Natural killer cell (primary cell): ENCODE data around the gene CHD3. TPM values are rescaled to one million over a fixed set of nuclear protein-coding genes. Genes with fewer than 3 reads are reported as not detected.

Experiments
- ATAC-seq, 3 donors: fragments of 150-1000 bp in 2 of 3; fragments of 200-7000 bp in 1 of 3; cut with Tn5 transposase; 1 replicate in 1 of 3; 2 replicates in 2 of 3; pipeline ENCODE4 v1.10.0; 2021; ENCODE audit warnings: mild to moderate bottlenecking in 2 of 3, moderate library complexity in 2 of 3
- DNase-seq, 2 donors: peaks; one replicate each; pipeline versions ENCODE4 v3.0.0 to v3.0.0-alpha.2; 2013 to 2021; ENCODE audit warnings: mixed read lengths in 1 of 2
- H3K27ac ChIP-seq: one replicate; pipeline ENCODE4 v1.5.1; 2013; ENCODE audit warnings: mild to moderate bottlenecking, low read length
- H3K27me3 ChIP-seq: one replicate; pipeline ENCODE4 v1.6.1; 2013; ENCODE audit warnings: low read length; ENCODE audit not compliant: control insufficient read depth, insufficient read depth
- H3K36me3 ChIP-seq: one replicate; pipeline ENCODE4 v1.6.1; 2013; ENCODE audit warnings: low read length; ENCODE audit not compliant: control insufficient read depth, insufficient read depth
- H3K4me1 ChIP-seq: one replicate; pipeline ENCODE4 v1.6.1; 2013; ENCODE audit warnings: low read length; ENCODE audit not compliant: control insufficient read depth, insufficient read depth
- H3K4me3 ChIP-seq: one replicate; pipeline ENCODE4 v1.5.1; 2013; ENCODE audit warnings: low read length
- H3K9me3 ChIP-seq: one replicate; pipeline ENCODE4 v1.6.1; 2013; ENCODE audit warnings: low read length; ENCODE audit not compliant: control insufficient read depth, insufficient read depth
- H3K27ac Mint-ChIP-seq, 2 donors: one replicate each; pipeline ENCODE4 v1.8.0; 2022; ENCODE audit warnings: mild to moderate bottlenecking in 2 of 2, mixed read lengths in 2 of 2, moderate library complexity in 1 of 2
- H3K27me3 Mint-ChIP-seq, 2 donors: one replicate each; pipeline ENCODE4 v1.8.0; 2022; ENCODE audit warnings: low read depth in 2 of 2, mixed read lengths in 2 of 2
- H3K36me3 Mint-ChIP-seq: one replicate; pipeline ENCODE4 v1.8.0; 2022; ENCODE audit warnings: mixed read lengths
- H3K4me1 Mint-ChIP-seq, 2 donors: one replicate each; pipeline ENCODE4 v1.8.0; 2022; ENCODE audit warnings: mixed read lengths in 2 of 2
- H3K4me3 Mint-ChIP-seq: one replicate; pipeline ENCODE4 v1.8.0; 2022; ENCODE audit warnings: mild to moderate bottlenecking, moderate library complexity, mixed read lengths
- H3K9me3 Mint-ChIP-seq, 2 donors: one replicate each; pipeline ENCODE4 v1.8.0; 2022; ENCODE audit warnings: mixed read lengths in 2 of 2
- CTCF ChIP-seq: fragments of 200-600 bp; IDR thresholded peaks from one replicate; pipeline ENCODE4 v1.8.0; 2022; ENCODE audit warnings: antibody characterized with exemption
- WGBS: methylation state at CpG from one replicate; pipeline ENCODE4 v1.1.7; 2013; ENCODE audit warnings: missing lambda C conversion rate; ENCODE audit not compliant: insufficient coverage; 5-methylcytosine and 5-hydroxymethylcytosine counted together
- intact Hi-C: fragments of 100-400 bp; cut with micrococcal nuclease; formaldehyde crosslinking; loops from one replicate; pipeline ENCODE4 v1.14.2; 2022
- total RNA-seq, 4 donors: library from RNA; stranded (reverse); fragments of 120-200 nt in 1 of 4; gene quantifications; one replicate each; pipeline versions ENCODE4 v1.2.3 to v1.2.4, GENCODE V29; 2013 to 2022

The CHD3 gene
- total RNA-seq, 3 donors from 2014 or later (not counting 1 experiment from before 2014, with no cell fraction given) = 215 to 275 (median 218) TPM

- DNase-seq = no peak
- Mint-ChIP-seq H3K4me1 (peaks cover 0 to 19% of the 10 kb centered on the region in 2 donors), H3K27me3 (no peaks in the 10 kb centered on the region), H3K36me3 (peaks cover 38% of the 10 kb centered on the region), H3K9me3 (no peaks in the 10 kb centered on the region), H3K4me3 (no peak overlapping the region), H3K27ac (no peak overlapping the region)
- Histone ChIP-seq H3K27me3 (no peaks in the 10 kb centered on the region), H3K27ac (no peak overlapping the region), H3K36me3 (peaks cover 76% of the 10 kb centered on the region), H3K4me1 (peaks cover 3% of the 10 kb centered on the region), H3K9me3 (no peaks in the 10 kb centered on the region), H3K4me3 (no peak overlapping the region)
- no peak for ATAC-seq
- 93% methylated on average over 8 of the region's 9 CpGs for WGBS
- no peak for TF ChIP-seq CTCF
- intact Hi-C loops = no loop called here
Observed at GRCh38 chr17:7894226-7894625, 5.6 kb downstream of the CHD3 start.

GRCh38 chr17:7894866-7895265 lies 6.3 kb downstream of the CHD3 start:
- 97% methylated on average over 8 of the region's 8 CpGs for WGBS
- H3K4me3 ChIP-seq = no peak overlapping the region
- H3K9me3 ChIP-seq = no peaks in the 10 kb centered on the region
- H3K36me3 ChIP-seq = peaks cover 79% of the 10 kb centered on the region
- no peak overlapping the region for H3K27ac Mint-ChIP-seq
- no peak for TF ChIP-seq CTCF
- ATAC-seq (no peak), DNase-seq (no peak)
- H3K4me3 Mint-ChIP-seq = no peak overlapping the region
- H3K27ac ChIP-seq = no peak overlapping the region
- no peaks in the 10 kb centered on the region for H3K27me3 Mint-ChIP-seq
- peaks cover 43% of the 10 kb centered on the region for H3K36me3 Mint-ChIP-seq
- H3K27me3 ChIP-seq = no peaks in the 10 kb centered on the region
- no peaks in the 10 kb centered on the region for H3K9me3 Mint-ChIP-seq
- peaks cover 0 to 24% of the 10 kb centered on the region in 2 donors for H3K4me1 Mint-ChIP-seq
- intact Hi-C loops = no loop called here
- H3K4me1 ChIP-seq = no peaks in the 10 kb centered on the region

GRCh38 chr17:7897090-7897489 lies 8.5 kb downstream of the CHD3 start:
- 98% methylated on average over 13 of the region's 13 CpGs for WGBS
- H3K27ac ChIP-seq = no peak overlapping the region
- no peaks in the 10 kb centered on the region for H3K9me3 Mint-ChIP-seq
- no peak for ATAC-seq
- H3K4me3 ChIP-seq = no peak overlapping the region
- no peaks in the 10 kb centered on the region for H3K9me3 ChIP-seq
- no peaks in the 10 kb centered on the region for H3K27me3 Mint-ChIP-seq
- no peak for DNase-seq
- intact Hi-C loops = no loop called here
- H3K4me1 Mint-ChIP-seq = peaks cover 0 to 25% of the 10 kb centered on the region in 2 donors
- no peak overlapping the region for H3K4me3 Mint-ChIP-seq
- H3K27me3 ChIP-seq = no peaks in the 10 kb centered on the region
- peaks cover 78% of the 10 kb centered on the region for H3K36me3 ChIP-seq
- H3K36me3 Mint-ChIP-seq = peaks cover 51% of the 10 kb centered on the region
- peak overlapping the region in 1 of 2 donors; percentile 42 for H3K27ac Mint-ChIP-seq
- no peak for TF ChIP-seq CTCF
- no peaks in the 10 kb centered on the region for H3K4me1 ChIP-seq

GRCh38 chr17:7897773-7898172 lies 9.2 kb downstream of the CHD3 start:
- H3K27me3 ChIP-seq = no peaks in the 10 kb centered on the region
- no peaks in the 10 kb centered on the region for H3K4me1 ChIP-seq
- WGBS = 85% methylated on average over 4 of the region's 6 CpGs
- H3K4me3 Mint-ChIP-seq = no peak overlapping the region
- ATAC-seq = peak; percentile 49 to 86 (median 68)
- peaks cover 0 to 25% of the 10 kb centered on the region in 2 donors for H3K4me1 Mint-ChIP-seq
- peak overlapping the region; percentile 4 to 27 for H3K27ac Mint-ChIP-seq
- no peaks in the 10 kb centered on the region for H3K27me3 Mint-ChIP-seq
- no peaks in the 10 kb centered on the region for H3K9me3 ChIP-seq
- no peak overlapping the region for H3K4me3 ChIP-seq
- no peak overlapping the region for H3K27ac ChIP-seq
- H3K9me3 Mint-ChIP-seq = no peaks in the 10 kb centered on the region
- H3K36me3 Mint-ChIP-seq = peaks cover 51% of the 10 kb centered on the region
- H3K36me3 ChIP-seq = peaks cover 82% of the 10 kb centered on the region
- intact Hi-C loops = no loop called here
- DNase-seq = peak in 1 of 2 donors; percentile 60
- TF ChIP-seq CTCF = no peak
